ENCODE data around the gene STX3. TPM values are rescaled to one million over a fixed set of nuclear protein-coding genes. Genes with fewer than 3 reads are reported as not detected.

STX3 gene
- total RNA-seq, 5 donors from 2014 or later (not counting 1 experiment from before 2014, with no cell fraction given), result 8.9 to 13.3 (median 11.4) TPM

GRCh38 chr11:59791639-59792038 is 36.5 kb downstream of the STX3 start:
- no peaks in the 10 kb centered on the region for H3K4me1 ChIP-seq (ENCODE audit: control insufficient read depth in 1 of 2, extremely low read depth in 1 of 2, insufficient read depth in 2 of 2, low read length in 2 of 2)
- no peak overlapping the region for H3K4me3 ChIP-seq (ENCODE audit: control insufficient read depth in 1 of 2, extremely low read depth in 1 of 2, low read length in 1 of 2)
- H3K27ac ChIP-seq (ENCODE audit: low read length), result no peak overlapping the region
- peaks cover 10 to 16% of the 10 kb centered on the region in 2 donors for H3K36me3 ChIP-seq (ENCODE audit: control insufficient read depth in 2 of 2, extremely low read depth in 1 of 2, insufficient read depth in 1 of 2, low read length in 1 of 2)
- no peak overlapping the region for H3K27ac Mint-ChIP-seq
- 89% methylated on average over 3 of the region's 4 CpGs for WGBS (ENCODE audit: insufficient coverage)
- peaks cover 63% of the 10 kb centered on the region for H3K36me3 Mint-ChIP-seq
- no peaks in the 10 kb centered on the region for H3K27me3 Mint-ChIP-seq
- CTCF ChIA-PET, result interaction anchor here in 1 of 2 donors (0.6 kb wide), 1 partner anchor 9 kb away, joined by 4 read pairs; no protein-coding TSS in a partner anchor
- ATAC-seq (replicated peaks in 1 of 4) (no peak), DNase-seq (no peak)
- H3K9me3 Mint-ChIP-seq, result no peaks in the 10 kb centered on the region
- no peaks in the 10 kb centered on the region for H3K9me3 ChIP-seq
- POLR2A ChIA-PET, result no interaction called here
- H3K27me3 ChIP-seq (replicated peaks in 1 of 2; ENCODE audit: control insufficient read depth in 2 of 2, extremely low read depth in 1 of 2, insufficient read depth in 2 of 2, low read length in 1 of 2), result no peaks in the 10 kb centered on the region
- H3K4me3 Mint-ChIP-seq, result no peak overlapping the region
- H3K4me1 Mint-ChIP-seq, result peaks cover 0 to 3% (median 2%) of the 10 kb centered on the region in 3 donors

- H3K4me1 Mint-ChIP-seq, result no peaks in the 10 kb centered on the region
- CTCF ChIA-PET, result no interaction called here
- no peak overlapping the region for H3K4me3 Mint-ChIP-seq
- ATAC-seq (replicated peaks in 1 of 4) (no peak), DNase-seq (no peak)
- peaks cover 63% of the 10 kb centered on the region for H3K36me3 Mint-ChIP-seq
- H3K9me3 ChIP-seq, result no peaks in the 10 kb centered on the region
- peaks cover 10 to 16% of the 10 kb centered on the region in 2 donors for H3K36me3 ChIP-seq (ENCODE audit: control insufficient read depth in 2 of 2, extremely low read depth in 1 of 2, insufficient read depth in 1 of 2, low read length in 1 of 2)
- no peak overlapping the region for H3K4me3 ChIP-seq (ENCODE audit: control insufficient read depth in 1 of 2, extremely low read depth in 1 of 2, low read length in 1 of 2)
- H3K27me3 Mint-ChIP-seq, result no peaks in the 10 kb centered on the region
- no peak overlapping the region for H3K27ac Mint-ChIP-seq
- H3K27me3 ChIP-seq (replicated peaks in 1 of 2; ENCODE audit: control insufficient read depth in 2 of 2, extremely low read depth in 1 of 2, insufficient read depth in 2 of 2, low read length in 1 of 2), result no peaks in the 10 kb centered on the region
- POLR2A ChIA-PET, result no interaction called here
- H3K9me3 Mint-ChIP-seq, result no peaks in the 10 kb centered on the region
- H3K4me1 ChIP-seq (ENCODE audit: control insufficient read depth in 1 of 2, extremely low read depth in 1 of 2, insufficient read depth in 2 of 2, low read length in 2 of 2), result no peaks in the 10 kb centered on the region
- H3K27ac ChIP-seq (ENCODE audit: low read length), result no peak overlapping the region
- whole genome bisulfite sequencing (ENCODE audit: insufficient coverage), result 82% methylated on average over 1 of the region's 1 CpG
Observed at GRCh38 chr11:59792507-59792906, 37.3 kb downstream of the STX3 start.

- Histone ChIP-seq H3K27me3 (replicated peaks in 1 of 2; ENCODE audit: control insufficient read depth in 2 of 2, extremely low read depth in 1 of 2, insufficient read depth in 2 of 2, low read length in 1 of 2) (no peaks in the 10 kb centered on the region), H3K27ac (ENCODE audit: low read length) (no peak overlapping the region), H3K9me3 (no peaks in the 10 kb centered on the region), H3K4me3 (ENCODE audit: control insufficient read depth in 1 of 2, extremely low read depth in 1 of 2, low read length in 1 of 2) (no peak overlapping the region), H3K36me3 (ENCODE audit: control insufficient read depth in 2 of 2, extremely low read depth in 1 of 2, insufficient read depth in 1 of 2, low read length in 1 of 2) (peaks cover 10% of the 10 kb centered on the region in 2 donors), H3K4me1 (ENCODE audit: control insufficient read depth in 1 of 2, extremely low read depth in 1 of 2, insufficient read depth in 2 of 2, low read length in 2 of 2) (no peaks in the 10 kb centered on the region)
- CTCF ChIA-PET, result no interaction called here
- 71% methylated on average over 1 of the region's 3 CpGs for WGBS (ENCODE audit: insufficient coverage)
- ATAC-seq (replicated peaks in 1 of 4) (no peak), DNase-seq (no peak)
- Mint-ChIP-seq H3K4me3 (no peak overlapping the region), H3K27me3 (no peaks in the 10 kb centered on the region), H3K27ac (no peak overlapping the region), H3K9me3 (no peaks in the 10 kb centered on the region), H3K4me1 (no peaks in the 10 kb centered on the region), H3K36me3 (peaks cover 53% of the 10 kb centered on the region)
- POLR2A ChIA-PET, result no interaction called here
Observed at GRCh38 chr11:59794417-59794816, 39.2 kb downstream of the STX3 start.

GRCh38 chr11:59800390-59801025 is 45.3 kb downstream of the STX3 start:
- Histone ChIP-seq H3K36me3 (ENCODE audit: control insufficient read depth in 2 of 2, extremely low read depth in 1 of 2, insufficient read depth in 1 of 2, low read length in 1 of 2) (peaks cover 2 to 12% of the 10 kb centered on the region in 2 donors), H3K4me3 (ENCODE audit: control insufficient read depth in 1 of 2, extremely low read depth in 1 of 2, low read length in 1 of 2) (no peak overlapping the region), H3K27me3 (replicated peaks in 1 of 2; ENCODE audit: control insufficient read depth in 2 of 2, extremely low read depth in 1 of 2, insufficient read depth in 2 of 2, low read length in 1 of 2) (no peaks in the 10 kb centered on the region), H3K4me1 (ENCODE audit: control insufficient read depth in 1 of 2, extremely low read depth in 1 of 2, insufficient read depth in 2 of 2, low read length in 2 of 2) (no peaks in the 10 kb centered on the region), H3K9me3 (no peaks in the 10 kb centered on the region), H3K27ac (ENCODE audit: low read length) (no peak overlapping the region)
- 90% methylated on average over 4 of the region's 7 CpGs for WGBS (ENCODE audit: insufficient coverage)
- DNase-seq (no peak), ATAC-seq (replicated peaks in 1 of 4) (no peak)
- H3K36me3 Mint-ChIP-seq, result peaks cover 22% of the 10 kb centered on the region
- H3K27ac Mint-ChIP-seq, result no peak overlapping the region
- H3K4me1 Mint-ChIP-seq, result no peaks in the 10 kb centered on the region
- ChIA-PET CTCF (interaction anchor here (0.5 to 3.1 kb wide), 5 partner anchors 9 to 48 kb away, joined by 3 to 28 read pairs (median 4); partner anchors contain the start of gene STX3 (in 1 of the 2)), POLR2A (interaction anchor here in 1 of 2 donors (0.6 kb wide), 1 partner anchor 154 kb away, joined by 3 read pairs; no protein-coding TSS in a partner anchor)
- H3K9me3 Mint-ChIP-seq, result no peaks in the 10 kb centered on the region
- H3K27me3 Mint-ChIP-seq, result no peaks in the 10 kb centered on the region
- no peak overlapping the region for H3K4me3 Mint-ChIP-seq

GRCh38 chr11:59801160-59801706 is 46.1 kb downstream of the STX3 start:
- Histone ChIP-seq H3K27me3 (replicated peaks in 1 of 2; ENCODE audit: control insufficient read depth in 2 of 2, extremely low read depth in 1 of 2, insufficient read depth in 2 of 2, low read length in 1 of 2) (no peaks in the 10 kb centered on the region), H3K9me3 (no peaks in the 10 kb centered on the region), H3K36me3 (ENCODE audit: control insufficient read depth in 2 of 2, extremely low read depth in 1 of 2, insufficient read depth in 1 of 2, low read length in 1 of 2) (peaks cover 0 to 18% of the 10 kb centered on the region in 2 donors), H3K4me1 (ENCODE audit: control insufficient read depth in 1 of 2, extremely low read depth in 1 of 2, insufficient read depth in 2 of 2, low read length in 2 of 2) (no peaks in the 10 kb centered on the region), H3K27ac (ENCODE audit: low read length) (no peak overlapping the region), H3K4me3 (ENCODE audit: control insufficient read depth in 1 of 2, extremely low read depth in 1 of 2, low read length in 1 of 2) (no peak overlapping the region)
- 92% methylated on average over 1 of the region's 2 CpGs for WGBS (ENCODE audit: insufficient coverage)
- Mint-ChIP-seq H3K36me3 (peaks cover 16% of the 10 kb centered on the region), H3K4me1 (no peaks in the 10 kb centered on the region), H3K4me3 (no peak overlapping the region), H3K27ac (no peak overlapping the region), H3K9me3 (no peaks in the 10 kb centered on the region), H3K27me3 (no peaks in the 10 kb centered on the region)
- POLR2A ChIA-PET, result interaction anchor here in 1 of 2 donors (1.1 kb wide), 1 partner anchor 45 kb away, joined by 6 read pairs; no protein-coding TSS in a partner anchor
- no peak for ATAC-seq (replicated peaks in 1 of 4)
- DNase-seq, result no peak
- CTCF ChIA-PET, result interaction anchor here (0.6 to 3.1 kb wide), 5 partner anchors 10 to 53 kb away, joined by 3 to 28 read pairs (median 5); partner anchors contain the start of gene STX3 (in 2 of the 2)

- WGBS (ENCODE audit: insufficient coverage), result 84% methylated on average over 5 of the region's 5 CpGs
- ATAC-seq (replicated peaks in 1 of 4) (peak in 3 of 4 experiments; percentile 17 to 42 (median 35)), DNase-seq (no peak)
- H3K4me1 ChIP-seq (ENCODE audit: control insufficient read depth in 1 of 2, extremely low read depth in 1 of 2, insufficient read depth in 2 of 2, low read length in 2 of 2), result no peaks in the 10 kb centered on the region
- Mint-ChIP-seq H3K4me1 (peaks cover 0 to 6% (median 0%) of the 10 kb centered on the region in 3 donors), H3K36me3 (peaks cover 22% of the 10 kb centered on the region), H3K4me3 (no peak overlapping the region), H3K9me3 (no peaks in the 10 kb centered on the region), H3K27ac (no peak overlapping the region), H3K27me3 (no peaks in the 10 kb centered on the region)
- no peaks in the 10 kb centered on the region for H3K9me3 ChIP-seq
- H3K4me3 ChIP-seq (ENCODE audit: control insufficient read depth in 1 of 2, extremely low read depth in 1 of 2, low read length in 1 of 2), result no peak overlapping the region
- H3K27me3 ChIP-seq (replicated peaks in 1 of 2; ENCODE audit: control insufficient read depth in 2 of 2, extremely low read depth in 1 of 2, insufficient read depth in 2 of 2, low read length in 1 of 2), result no peaks in the 10 kb centered on the region
- ChIA-PET CTCF (interaction anchor here (0.7 to 3.1 kb wide), 5 partner anchors 30 to 54 kb away, joined by 3 to 28 read pairs (median 5); partner anchors contain the start of gene STX3 (in 2 of the 2)), POLR2A (interaction anchor here in 1 of 2 donors (0.6 to 1.1 kb wide), 2 partner anchors 46 to 198 kb away, joined by 4 to 6 read pairs; no protein-coding TSS in a partner anchor)
- no peak overlapping the region for H3K27ac ChIP-seq (ENCODE audit: low read length)
- peaks cover 0 to 26% of the 10 kb centered on the region in 2 donors for H3K36me3 ChIP-seq (ENCODE audit: control insufficient read depth in 2 of 2, extremely low read depth in 1 of 2, insufficient read depth in 1 of 2, low read length in 1 of 2)
Observed at GRCh38 chr11:59801981-59802638, 46.9 kb downstream of the STX3 start.
